ENCODE results near the gene REM2. TPM values are rescaled to one million over a fixed set of nuclear protein-coding genes. Genes with fewer than 3 reads are reported as not detected.

Gene REM2
- total and polyA plus RNA-seq, 4 experiments from 2014 or later = 0.55 to 4.6 (median 2.9) TPM

- Mint-ChIP-seq H3K27ac (peak overlapping the region in 1 of 7 donors; percentile 37), H3K36me3 (peaks cover 0 to 4% of the 10 kb centered on the region in 2 donors), H3K4me3 (peak overlapping the region in 1 of 8 donors; percentile 66), H3K27me3 (no peaks in the 10 kb centered on the region), H3K4me1 (peaks cover 8 to 12% (median 10%) of the 10 kb centered on the region in 4 donors), H3K9me3 (no peaks in the 10 kb centered on the region)
- peaks cover 17% of the 10 kb centered on the region for H3K4me1 ChIP-seq (ENCODE audit: insufficient read depth, low read length)
- no peak overlapping the region for H3K4me3 ChIP-seq (ENCODE audit: low read length in 2 of 2)
- H3K27ac ChIP-seq (ENCODE audit: low read depth, low read length) = no peak overlapping the region
- CTCF ChIA-PET (ENCODE audit: partially characterized antibody) = interaction anchor here (0.6 to 6.7 kb wide), 2 partner anchors 53 to 59 kb away, joined by 4 to 94 read pairs; partner anchors contain the start of gene AJUBA
- no peaks in the 10 kb centered on the region for H3K9me3 ChIP-seq (ENCODE audit: control insufficient read depth in 1 of 2, low read length in 2 of 2)
- H3K36me3 ChIP-seq (ENCODE audit: insufficient read depth, low read length) = no peaks in the 10 kb centered on the region
- no peaks in the 10 kb centered on the region for H3K27me3 ChIP-seq (ENCODE audit: insufficient read depth, low read length)
- intact Hi-C loops (cut with micrococcal nuclease) = no loop called here
- DNase-seq = no peak
- POLR2A ChIA-PET (ENCODE audit: partially characterized antibody) = interaction anchor here (0.7 kb wide), 1 partner anchor 51 kb away, joined by 3 read pairs; no protein-coding TSS in a partner anchor
These were observed 49.1 kb downstream of the REM2 start for GRCh38 chr14:22932146-22932545.

- POLR2A ChIA-PET (ENCODE audit: partially characterized antibody) = no interaction called here
- CTCF ChIA-PET (ENCODE audit: partially characterized antibody) = interaction anchor here (0.9 to 2.4 kb wide), 10 partner anchors 8 to 365 kb away, joined by 3 to 7 read pairs (median 3); no protein-coding TSS in a partner anchor
- peaks cover 3 to 12% (median 7%) of the 10 kb centered on the region in 4 donors for H3K4me1 Mint-ChIP-seq
- no peak overlapping the region for H3K27ac ChIP-seq (ENCODE audit: low read depth, low read length)
- H3K36me3 ChIP-seq (ENCODE audit: insufficient read depth, low read length) = no peaks in the 10 kb centered on the region
- no peaks in the 10 kb centered on the region for H3K9me3 Mint-ChIP-seq
- H3K4me1 ChIP-seq (ENCODE audit: insufficient read depth, low read length) = peaks cover 1% of the 10 kb centered on the region
- H3K27me3 Mint-ChIP-seq = no peaks in the 10 kb centered on the region
- intact Hi-C loops (cut with micrococcal nuclease) = no loop called here
- DNase-seq = no peak
- H3K36me3 Mint-ChIP-seq = peaks cover 0 to 3% of the 10 kb centered on the region in 2 donors
- H3K9me3 ChIP-seq (ENCODE audit: control insufficient read depth in 1 of 2, low read length in 2 of 2) = no peaks in the 10 kb centered on the region
- no peak overlapping the region for H3K4me3 Mint-ChIP-seq
- H3K27me3 ChIP-seq (ENCODE audit: insufficient read depth, low read length) = no peaks in the 10 kb centered on the region
- H3K4me3 ChIP-seq (ENCODE audit: low read length in 2 of 2) = no peak overlapping the region
- H3K27ac Mint-ChIP-seq = no peak overlapping the region
These were observed 52.1 kb downstream of the REM2 start for GRCh38 chr14:22935156-22935555.

Other genes with a start within 250 kb of the REM2 start
- gene OR6J1, start 238.9 kb upstream of the REM2 start, total RNA-seq = not detected
- gene OR6J1, start 238.9 kb upstream of the REM2 start, polyA plus RNA-seq = not detected
- 100 to 1,000 TPM; 129 to 137 TPM for gene OXA1L, start 116.5 kb upstream of the REM2 start, total RNA-seq
- 10 to 100 TPM; 54.6 to 66.1 TPM for gene OXA1L, start 116.5 kb upstream of the REM2 start, polyA plus RNA-seq
- gene SLC7A7, start 67.8 kb upstream of the REM2 start, total RNA-seq = 1 to 10 TPM in 1 of 2 experiments, under 1 TPM in 1; 0.70 to 1.5 TPM
- gene SLC7A7, start 67.8 kb upstream of the REM2 start, polyA plus RNA-seq = under 1 TPM; 0.21 to 0.75 TPM
- 10 to 100 TPM; 58.0 to 68.3 TPM for gene MRPL52, start 53.3 kb upstream of the REM2 start, total RNA-seq
- gene MRPL52, start 53.3 kb upstream of the REM2 start, polyA plus RNA-seq = 100 to 1,000 TPM in 1 of 2 donors, 10 to 100 TPM in 1; 97.4 to 164 TPM
- gene MMP14, start 46.6 kb upstream of the REM2 start, total RNA-seq = 1 to 10 TPM; 3.0 to 3.8 TPM
- gene MMP14, start 46.6 kb upstream of the REM2 start, polyA plus RNA-seq = not detected
- gene LRP10, start 11.5 kb upstream of the REM2 start, total RNA-seq = 10 to 100 TPM; 93.1 to 98.1 TPM
- 100 to 1,000 TPM in 1 of 2 donors, 10 to 100 TPM in 1; 92.0 to 118 TPM for gene LRP10, start 11.5 kb upstream of the REM2 start, polyA plus RNA-seq
- 100 to 1,000 TPM; 119 to 123 TPM for gene RBM23, start 35.9 kb downstream of the REM2 start, total RNA-seq
- 10 to 100 TPM; 57.1 to 58.3 TPM for gene RBM23, start 35.9 kb downstream of the REM2 start, polyA plus RNA-seq
- 10 to 100 TPM; 25.8 to 30.5 TPM for gene PRMT5, start 46.2 kb downstream of the REM2 start, total RNA-seq
- 10 to 100 TPM; 50.6 to 65.1 TPM for gene PRMT5, start 46.2 kb downstream of the REM2 start, polyA plus RNA-seq
- gene HAUS4, start 73.9 kb downstream of the REM2 start, total RNA-seq = 10 to 100 TPM; 32.6 to 35.7 TPM
- gene HAUS4, start 73.9 kb downstream of the REM2 start, polyA plus RNA-seq = 10 to 100 TPM; 29.1 to 31.3 TPM
- 1 to 10 TPM; 2.8 to 3.9 TPM for gene AJUBA, start 99.3 kb downstream of the REM2 start, total RNA-seq
- gene AJUBA, start 99.3 kb downstream of the REM2 start, polyA plus RNA-seq = 1 to 10 TPM in 1 of 2 donors, under 1 TPM in 1; 0.30 to 1.3 TPM
- gene C14orf93, start 126.9 kb downstream of the REM2 start, total RNA-seq = 10 to 100 TPM; 13.2 to 13.3 TPM
- gene C14orf93, start 126.9 kb downstream of the REM2 start, polyA plus RNA-seq = 1 to 10 TPM; 6.0 to 7.9 TPM
- gene PSMB5, start 151.7 kb downstream of the REM2 start, total RNA-seq = 10 to 100 TPM; 31.4 to 33.6 TPM
- 10 to 100 TPM; 52.9 to 56.6 TPM for gene PSMB5, start 151.7 kb downstream of the REM2 start, polyA plus RNA-seq
- not detected for gene PSMB11, start 159.0 kb downstream of the REM2 start, total RNA-seq
- gene PSMB11, start 159.0 kb downstream of the REM2 start, polyA plus RNA-seq = not detected
- 1 to 10 TPM; 1.3 to 1.6 TPM for gene CDH24, start 174.3 kb downstream of the REM2 start, total RNA-seq
- under 1 TPM; 0.15 to 0.53 TPM for gene CDH24, start 174.3 kb downstream of the REM2 start, polyA plus RNA-seq
- 100 to 1,000 TPM; 317 to 327 TPM for gene ACIN1, start 211.9 kb downstream of the REM2 start, total RNA-seq
- 10 to 100 TPM in 1 of 2 donors, 1 to 10 TPM in 1; 1.2 to 20.5 TPM for gene ACIN1, start 211.9 kb downstream of the REM2 start, polyA plus RNA-seq
- 10 to 100 TPM; 49.7 to 54.0 TPM for gene C14orf119, start 212.3 kb downstream of the REM2 start, total RNA-seq
- 100 to 1,000 TPM in 1 of 2 donors, 10 to 100 TPM in 1; 80.1 to 147 TPM for gene C14orf119, start 212.3 kb downstream of the REM2 start, polyA plus RNA-seq
- not detected for gene CIROP, start 221.8 kb downstream of the REM2 start, total RNA-seq
- not detected for gene CIROP, start 221.8 kb downstream of the REM2 start, polyA plus RNA-seq
- gene CEBPE, start 236.0 kb downstream of the REM2 start, total RNA-seq = under 1 TPM; 0.69 to 0.84 TPM
- gene CEBPE, start 236.0 kb downstream of the REM2 start, polyA plus RNA-seq = under 1 TPM; 0.16 to 0.35 TPM